HPDE6-E6E7 (cell line): Measurements from ENCODE around the gene C1RL.

ENCODE experiments used
- DNase-seq: peaks from one replicate; pipeline ENCODE4 v3.0.0; 2011; ENCODE audit warnings: missing footprints; ENCODE audit errors: extremely low spot score

The C1RL gene

GRCh38 chr12:7137908-7138307 is 28.9 kb upstream of the C1RL start:
- DNase-seq: no peak

DNA sequence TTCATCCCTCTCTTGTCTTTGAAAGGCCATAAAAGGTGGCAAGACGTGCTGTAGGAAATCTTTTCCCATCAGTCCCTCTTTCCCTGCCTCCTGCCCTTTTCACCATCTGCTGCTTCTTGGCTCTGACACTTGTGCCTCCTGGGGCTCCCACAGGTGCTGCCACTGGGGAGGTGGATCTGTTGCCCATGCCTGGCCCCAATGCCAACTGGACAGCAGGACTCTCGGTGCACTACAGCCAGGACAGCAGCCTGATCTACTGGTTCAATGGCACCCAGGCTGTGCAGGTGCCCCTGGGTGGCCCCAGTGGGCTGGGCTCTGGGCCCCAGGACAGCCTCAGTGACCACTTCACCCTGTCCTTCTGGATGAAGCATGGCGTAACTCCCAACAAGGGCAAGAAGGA is 27.7 kb upstream of the C1RL start:
- no peak for DNase-seq

DNA sequence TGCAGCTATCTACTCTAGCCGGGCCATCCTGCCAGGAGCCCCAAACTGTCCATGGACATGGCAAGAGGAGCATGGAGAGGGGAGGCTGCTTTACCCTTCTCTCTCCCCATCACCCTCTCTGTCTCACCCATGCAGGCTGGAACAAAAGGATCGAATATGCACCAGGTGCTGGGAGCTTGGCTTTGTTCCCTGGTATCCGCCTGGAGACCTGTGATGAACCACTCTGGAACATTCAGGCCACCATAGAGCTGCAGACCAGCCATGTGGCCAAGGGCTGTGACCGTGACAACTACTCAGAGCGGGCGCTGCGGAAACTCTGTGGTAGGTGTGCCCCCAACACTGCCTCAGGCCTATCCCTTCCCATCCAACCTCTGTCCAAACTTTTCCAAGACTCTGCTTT is 27.1 kb upstream of the C1RL start:
- DNase-seq: no peak

- no peak for DNase-seq
These were observed 25.6 kb upstream of the C1RL start for GRCh38 chr12:7134396-7135166.

- DNase-seq: no peak
These were observed 22.5 kb upstream of the C1RL start for GRCh38 chr12:7131502-7131866.

GRCh38 chr12:7130701-7131501 is 21.9 kb upstream of the C1RL start:
- peak; percentile 62 for DNase-seq

GRCh38 chr12:7129872-7130691 is 21.1 kb upstream of the C1RL start, which contains the start of gene CLSTN3:
Gene CLSTN3, plus strand, starts transcription at chr12:7130371. Its CDS starts 278 bp downstream, at chr12:7130649.
- peak; percentile 100 for DNase-seq

- no peak for DNase-seq
These were observed 20.4 kb upstream of the C1RL start for GRCh38 chr12:7129287-7129871.

- DNase-seq: no peak
These were observed 19.8 kb upstream of the C1RL start, which contains the start of gene RBP5 for GRCh38 chr12:7128681-7129286. Gene RBP5, minus strand, starts transcription at chr12:7128889. Its CDS starts 114 bp downstream, at chr12:7128775.

GRCh38 chr12:7127916-7128626 is 19.1 kb upstream of the C1RL start:
- no peak for DNase-seq

DNA sequence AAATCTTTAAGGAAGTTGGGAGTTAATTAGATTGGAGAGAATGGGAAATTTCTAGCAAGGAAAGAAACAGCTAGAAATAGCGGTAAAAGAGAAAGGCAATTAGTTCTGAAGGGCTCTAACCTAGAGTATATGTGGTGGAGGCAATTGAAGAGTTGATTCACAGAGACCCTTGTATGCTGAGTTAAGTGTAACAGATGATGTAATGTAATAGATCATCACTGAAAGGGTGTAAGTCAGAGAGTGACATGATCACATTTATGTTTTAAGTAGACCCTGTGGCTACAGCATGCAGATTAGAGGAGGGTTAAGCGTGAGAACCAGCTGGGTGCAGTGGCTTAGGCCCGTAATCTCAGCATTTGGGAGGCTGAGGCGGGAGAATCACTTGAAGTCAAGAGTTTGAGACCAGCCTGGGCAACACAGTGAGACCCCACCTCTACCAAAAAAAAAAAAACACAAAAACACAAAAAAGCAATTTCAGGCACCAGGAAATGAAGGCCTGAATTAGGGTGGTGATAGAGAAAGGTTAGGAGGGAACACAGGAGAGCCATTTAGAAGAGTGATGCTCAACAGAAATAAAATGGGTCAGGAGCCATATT is 16.7 kb upstream of the C1RL start:
- DNase-seq: no peak

DNA sequence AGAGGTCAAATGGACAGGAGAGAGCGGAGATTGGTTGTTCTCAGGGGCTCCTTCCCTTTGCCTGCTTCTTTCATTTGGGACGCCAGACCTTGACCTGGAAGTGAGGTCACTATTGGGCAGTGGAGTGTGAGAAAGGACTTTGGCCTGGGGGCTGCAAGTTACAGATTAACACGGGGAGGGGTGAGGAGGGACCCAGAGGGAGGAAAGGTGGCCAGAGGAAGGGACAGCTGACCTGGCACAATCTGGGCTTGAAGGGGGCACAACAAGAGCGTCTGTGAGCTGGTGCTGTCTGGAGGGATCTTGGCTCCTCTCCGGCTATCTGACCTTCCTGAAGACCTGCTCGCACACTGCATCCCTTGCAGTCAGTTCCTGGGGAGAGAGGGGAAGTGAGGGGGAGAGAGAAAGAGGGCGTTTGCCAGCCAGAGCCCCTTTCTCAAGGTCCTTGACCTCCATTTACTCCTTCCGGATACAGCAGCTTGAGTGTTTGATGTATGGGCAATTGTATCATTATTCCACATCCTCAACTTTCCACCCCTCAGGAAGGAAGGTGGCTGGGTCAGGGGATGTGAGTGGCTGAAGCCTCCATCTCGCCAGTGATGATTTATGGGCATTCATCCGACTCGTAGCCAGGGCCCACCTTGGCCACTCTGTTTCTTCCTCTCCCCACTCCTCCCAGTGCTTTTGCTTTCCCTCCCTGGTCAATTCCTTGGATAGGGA is 14.9 kb upstream of the C1RL start:
- DNase-seq: no peak

- DNase-seq: no peak
These were observed 14.1 kb upstream of the C1RL start for GRCh38 chr12:7122811-7123769.

DNA sequence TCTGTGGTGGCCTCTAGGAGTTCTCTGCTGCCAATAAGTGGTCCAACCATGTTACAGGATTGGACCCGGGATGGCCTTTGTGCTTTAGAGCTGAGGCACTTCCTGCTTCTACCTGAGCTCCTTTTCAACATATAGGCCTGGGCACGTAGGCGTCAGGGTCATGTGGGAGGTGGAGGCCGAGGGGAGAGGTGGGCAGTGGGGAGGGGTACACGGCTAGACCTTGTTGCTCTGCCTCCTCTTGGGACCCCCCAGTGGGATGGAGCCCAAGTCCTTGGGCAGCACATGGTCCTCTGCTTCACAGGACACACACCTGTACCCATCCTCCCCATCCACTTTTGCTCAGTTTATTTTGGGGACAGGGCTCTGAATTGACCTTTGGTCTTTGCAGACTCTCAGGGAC is 12.3 kb upstream of the C1RL start:
- no peak for DNase-seq

- DNase-seq: no peak
These were observed 11.2 kb upstream of the C1RL start for GRCh38 chr12:7120166-7120565.

DNA sequence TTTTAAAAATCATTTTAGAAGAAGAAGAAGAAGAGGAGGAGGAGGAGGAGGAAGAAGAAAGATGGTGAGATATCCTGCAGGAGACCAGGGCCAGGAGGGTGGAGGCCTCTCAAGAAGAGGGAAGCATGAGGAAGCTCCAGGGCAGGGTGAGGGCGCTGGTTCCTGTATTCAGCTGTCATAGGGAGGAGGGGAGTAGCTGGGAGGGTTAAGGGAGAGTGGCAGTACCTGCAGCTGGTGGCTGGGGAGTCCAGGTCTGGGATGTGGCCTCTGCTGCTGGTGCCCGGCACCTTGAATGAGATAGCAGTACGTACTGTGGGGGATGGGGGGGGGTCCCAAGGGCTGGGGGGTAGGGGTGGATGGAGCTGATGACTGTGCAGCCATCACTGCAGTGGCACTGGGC is 9.9 kb upstream of the C1RL start:
- DNase-seq: no peak

GRCh38 chr12:7117670-7118069 is 8.7 kb upstream of the C1RL start:
- DNase-seq: no peak

DNA sequence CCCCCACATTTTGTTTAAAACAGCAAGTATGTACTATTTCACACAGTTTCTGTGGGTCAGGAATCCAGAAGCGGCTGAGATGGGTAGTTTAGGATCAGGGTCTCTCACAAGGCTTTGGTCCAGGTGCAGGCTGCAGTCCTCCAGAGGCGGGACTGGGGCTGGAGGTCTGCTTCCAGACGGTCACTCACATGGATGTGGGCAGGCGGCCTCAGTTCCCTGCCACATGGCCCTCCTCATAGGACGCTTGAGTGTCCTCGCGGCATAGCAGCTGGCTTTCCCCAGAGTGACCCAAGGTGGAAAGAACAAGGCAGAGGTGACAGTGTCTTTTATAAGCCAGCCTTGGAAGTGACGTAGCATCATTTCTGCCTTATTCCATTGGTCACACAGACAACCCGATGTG is 7.9 kb upstream of the C1RL start:
- no peak for DNase-seq
